GM19351 (cell line): ENCODE results near the gene TRMT6.

Experiments used
- ATAC-seq: cut with Tn5 transposase; IDR thresholded peaks from one replicate; pipeline ENCODE4 v1.9.1; 2021; ENCODE audit warnings: mild to moderate bottlenecking, moderate library complexity; ENCODE audit not compliant: unreplicated experiment

Gene TRMT6

GRCh38 chr20:5967469-5967868 is 17.1 kb upstream of the TRMT6 start:
- no peak for ATAC-seq

- ATAC-seq: no peak
These were observed 426 bp downstream of the TRMT6 start for GRCh38 chr20:5949943-5950270.

- no peak for ATAC-seq
These were observed 3.1 kb downstream of the TRMT6 start for GRCh38 chr20:5947276-5947675.

GRCh38 chr20:5945963-5946362 is 4.4 kb downstream of the TRMT6 start:
- no peak for ATAC-seq

GRCh38 chr20:5938456-5939029 is 11.8 kb downstream of the TRMT6 start:
- ATAC-seq: no peak

GRCh38 chr20:5936238-5936637 is 14.1 kb downstream of the TRMT6 start:
- no peak for ATAC-seq

- no peak for ATAC-seq
These were observed 14.9 kb downstream of the TRMT6 start for GRCh38 chr20:5935384-5935783.

GRCh38 chr20:5933802-5934436 is 16.4 kb downstream of the TRMT6 start:
- peak; percentile 78 for ATAC-seq

GRCh38 chr20:5932796-5933195 is 17.5 kb downstream of the TRMT6 start:
- no peak for ATAC-seq

GRCh38 chr20:5931411-5931810 is 18.9 kb downstream of the TRMT6 start:
- no peak for ATAC-seq

GRCh38 chr20:5928836-5929715 is 21.3 kb downstream of the TRMT6 start:
- no peak for ATAC-seq

- ATAC-seq: no peak
These were observed 22.4 kb downstream of the TRMT6 start for GRCh38 chr20:5927749-5928462.

- no peak for ATAC-seq
These were observed 24.8 kb downstream of the TRMT6 start for GRCh38 chr20:5925551-5925950.

- no peak for ATAC-seq
These were observed 26.8 kb downstream of the TRMT6 start for GRCh38 chr20:5923493-5923892.

GRCh38 chr20:5920581-5920980 is 29.8 kb downstream of the TRMT6 start:
- no peak for ATAC-seq

GRCh38 chr20:5919626-5920544 is 30.4 kb downstream of the TRMT6 start:
- no peak for ATAC-seq

GRCh38 chr20:5918856-5919625 is 31.3 kb downstream of the TRMT6 start:
- ATAC-seq: no peak

- ATAC-seq: no peak
These were observed 35.5 kb downstream of the TRMT6 start for GRCh38 chr20:5914859-5915258.

GRCh38 chr20:5913166-5913565 is 37.2 kb downstream of the TRMT6 start:
- no peak for ATAC-seq

- no peak for ATAC-seq
These were observed 40.1 kb downstream of the TRMT6 start for GRCh38 chr20:5910186-5910585.
